Coronary artery (tissue), 2 donors: Measurements from ENCODE around the gene DMXL2.
A peak's percentile ranks its signal among the peaks of the same experiment; 100 is the strongest.

Experiments used
- DNase-seq: peaks from one replicate; pipeline ENCODE4 v3.0.0-alpha.2; 2017; ENCODE audit warnings: low spot score
- H3K27ac ChIP-seq, 2 donors: fragments of 200-600 bp; sonication (generic); one replicate each; pipeline ENCODE4 v1.5.1; 2016 to 2019
- H3K4me3 ChIP-seq: fragments of 200-600 bp; sonication (generic); 2 replicates; pipeline ENCODE4 v1.5.1; 2016; ENCODE audit warnings: mild to moderate bottlenecking, moderate library complexity
- TF ChIP-seq, protein P1 (sequence below): fragments of 200-600 bp; sonication (generic); IDR thresholded peaks from one replicate; pipeline ENCODE4 v1.5.1; 2019; ENCODE audit warnings: antibody characterized with exemption

Gene DMXL2

DNA sequence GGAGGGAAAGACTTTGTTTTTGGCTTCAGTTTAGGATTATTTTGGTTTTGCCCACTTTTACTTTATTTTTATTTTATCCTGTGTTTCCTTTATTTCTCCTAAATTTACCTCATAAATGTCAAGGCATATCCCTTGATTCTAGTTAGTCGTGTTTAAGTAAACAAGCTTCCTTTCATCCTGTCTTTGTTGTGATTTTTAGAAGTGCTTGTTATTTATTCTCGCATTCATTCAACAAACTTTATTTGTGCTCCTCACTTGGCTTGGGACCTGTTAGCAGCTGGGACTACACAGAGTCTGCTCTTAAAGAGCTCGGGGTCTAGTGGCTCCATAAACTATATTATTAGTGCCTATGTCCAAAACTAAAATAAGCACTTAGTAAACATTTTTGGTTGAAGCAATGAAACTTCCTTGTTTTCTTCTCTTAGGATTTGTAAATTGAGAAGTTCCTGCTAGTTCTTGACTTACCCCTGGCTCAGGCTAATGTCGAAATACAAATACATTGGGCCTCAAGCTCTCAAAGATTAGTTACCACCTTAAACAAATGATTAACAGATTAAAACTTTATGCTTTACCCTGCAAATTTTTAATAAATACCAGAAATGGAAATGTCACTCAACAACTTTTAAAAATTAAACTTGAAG is 19.0 kb upstream of the DMXL2 start:
- H3K27ac ChIP-seq = no peak overlapping the region
- no peak for DNase-seq
- no peak overlapping the region for H3K4me3 ChIP-seq
- TF ChIP-seq, protein P1, sequence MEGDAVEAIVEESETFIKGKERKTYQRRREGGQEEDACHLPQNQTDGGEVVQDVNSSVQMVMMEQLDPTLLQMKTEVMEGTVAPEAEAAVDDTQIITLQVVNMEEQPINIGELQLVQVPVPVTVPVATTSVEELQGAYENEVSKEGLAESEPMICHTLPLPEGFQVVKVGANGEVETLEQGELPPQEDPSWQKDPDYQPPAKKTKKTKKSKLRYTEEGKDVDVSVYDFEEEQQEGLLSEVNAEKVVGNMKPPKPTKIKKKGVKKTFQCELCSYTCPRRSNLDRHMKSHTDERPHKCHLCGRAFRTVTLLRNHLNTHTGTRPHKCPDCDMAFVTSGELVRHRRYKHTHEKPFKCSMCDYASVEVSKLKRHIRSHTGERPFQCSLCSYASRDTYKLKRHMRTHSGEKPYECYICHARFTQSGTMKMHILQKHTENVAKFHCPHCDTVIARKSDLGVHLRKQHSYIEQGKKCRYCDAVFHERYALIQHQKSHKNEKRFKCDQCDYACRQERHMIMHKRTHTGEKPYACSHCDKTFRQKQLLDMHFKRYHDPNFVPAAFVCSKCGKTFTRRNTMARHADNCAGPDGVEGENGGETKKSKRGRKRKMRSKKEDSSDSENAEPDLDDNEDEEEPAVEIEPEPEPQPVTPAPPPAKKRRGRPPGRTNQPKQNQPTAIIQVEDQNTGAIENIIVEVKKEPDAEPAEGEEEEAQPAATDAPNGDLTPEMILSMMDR = no peak

DNA sequence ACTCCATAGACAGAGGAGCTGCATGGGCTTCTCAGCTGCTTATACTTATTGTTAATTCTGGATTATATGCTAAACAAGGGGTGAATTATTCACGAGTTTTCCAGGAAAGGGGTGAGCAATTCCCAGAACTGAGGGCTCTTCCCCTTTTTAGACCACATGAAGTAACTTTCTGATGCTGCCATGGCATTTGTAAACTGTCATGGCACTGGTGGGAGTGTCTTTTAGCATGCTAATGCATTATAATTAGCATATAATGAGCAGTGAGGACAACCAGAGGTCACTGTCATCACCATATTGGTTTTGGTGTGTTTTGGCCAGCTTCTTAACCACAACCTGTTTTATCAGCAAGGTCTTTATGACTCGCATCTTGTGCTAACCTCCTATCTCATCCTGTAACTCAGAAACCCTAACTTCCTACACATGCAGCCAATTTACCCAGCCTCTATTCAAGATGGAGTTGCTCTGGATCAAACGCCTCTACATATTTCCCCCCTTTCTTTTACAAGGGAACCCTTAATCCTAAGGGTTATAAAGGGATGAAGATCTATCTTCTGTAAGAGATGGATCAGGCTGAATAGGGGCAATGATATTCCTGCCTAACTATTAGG is 12.1 kb upstream of the DMXL2 start:
- Histone ChIP-seq H3K4me3 (no peak overlapping the region), H3K27ac (no peak overlapping the region)
- DNase-seq = no peak
- TF ChIP-seq, protein P1 = no peak

GRCh38 chr15:51629612-51630011 is 7.0 kb upstream of the DMXL2 start:
- TF ChIP-seq, protein P1 = no peak
- Histone ChIP-seq H3K4me3 (no peak overlapping the region), H3K27ac (peak overlapping the region in 1 of 2 donors; percentile 67)
- DNase-seq = no peak

DNA sequence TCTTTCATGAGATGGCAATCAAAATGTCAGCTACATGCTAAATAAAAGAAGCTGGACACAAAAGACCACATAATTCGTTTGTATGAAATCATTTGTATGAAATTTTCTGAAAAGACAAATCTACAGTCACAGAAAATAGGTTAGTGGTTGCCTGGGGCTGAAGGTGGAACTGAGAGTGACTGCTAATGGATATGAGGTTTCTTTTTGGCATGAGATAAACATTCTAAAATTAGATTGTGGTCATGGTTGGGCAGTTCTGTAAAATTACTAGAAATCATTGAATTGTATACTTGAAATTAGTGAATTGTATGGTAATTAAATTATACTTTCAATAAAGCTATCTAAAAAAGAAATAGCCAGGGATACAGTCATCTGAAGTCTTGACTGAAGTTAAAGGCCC is 2.7 kb upstream of the DMXL2 start:
- TF ChIP-seq, protein P1 = no peak
- no peak for DNase-seq
- H3K4me3 ChIP-seq = no peak overlapping the region
- no peak overlapping the region for H3K27ac ChIP-seq

- no peak for DNase-seq
- Histone ChIP-seq H3K27ac (peak overlapping the region in 1 of 2 donors; percentile 83), H3K4me3 (no peak overlapping the region)
- TF ChIP-seq, protein P1 = no peak
Measured at GRCh38 chr15:51624022-51624421, 1.5 kb upstream of the DMXL2 start.

- Histone ChIP-seq H3K27ac (peak overlapping the region in 1 of 2 donors; percentile 83), H3K4me3 (peak overlapping the region; percentile 92)
- no peak for DNase-seq
- TF ChIP-seq, protein P1 = no peak
Measured at GRCh38 chr15:51623386-51623938, 891 bp upstream of the DMXL2 start.
